K562 (cell line): ENCODE results near the gene TEX51. TPM values are rescaled to one million over a fixed set of nuclear protein-coding genes. Genes with fewer than 3 reads are reported as not detected.

Experiments
- ADNP ChIP-seq: fragments of 200-800 bp; sonication (Bioruptor generic); IDR thresholded peaks from 2 replicates; pipeline ENCODE4 v1.6.1; 2016; ENCODE audit warnings: missing genetic modification characterization, missing compliant biosample characterization
- FOXM1 ChIP-seq, 2 experiments: fragments of 450-650 bp in 1 of 2; sonication (generic) in 1 of 2; formaldehyde crosslinking in 1 of 2; IDR thresholded peaks; 2 replicates each; pipeline versions ENCODE4 v1.6.1 to v1.9.0; 2017 to 2022; ENCODE audit warnings: low read depth in 2 of 2, mild to moderate bottlenecking in 2 of 2, missing genetic modification reagents in 1 of 2, moderate library complexity in 1 of 2
- ILK ChIP-seq: fragments of 450-650 bp; IDR thresholded peaks from 2 replicates; pipeline ENCODE4 v1.6.1; 2016; ENCODE audit warnings: missing genetic modification characterization, low read depth, mild to moderate bottlenecking, missing compliant biosample characterization, moderate library complexity, borderline replicate concordance
- KLF1 ChIP-seq: fragments of 450-650 bp; IDR thresholded peaks from 2 replicates; pipeline ENCODE4 v1.6.1; 2016; ENCODE audit warnings: missing genetic modification characterization, missing compliant biosample characterization
- MEF2A ChIP-seq: IDR thresholded peaks from 2 replicates; pipeline ENCODE4 v1.6.1; 2011; ENCODE audit warnings: low read depth, mild to moderate bottlenecking, low read length, moderate library complexity; ENCODE audit not compliant: control insufficient read depth
- MLX ChIP-seq, 2 experiments: fragments of 450-650 bp in 1 of 2; sonication (generic) in 1 of 2; formaldehyde crosslinking; conservative IDR thresholded peaks; 2 replicates each; pipeline versions ENCODE4 v1.4.0 to v1.8.1; 2020 to 2022; ENCODE audit warnings: mild to moderate bottlenecking in 1 of 2, missing genetic modification reagents in 1 of 2
- MTA1 ChIP-seq: fragments of 450-650 bp; IDR thresholded peaks from 2 replicates; pipeline ENCODE4 v1.6.1; 2017; ENCODE audit warnings: borderline replicate concordance
- NCOA2 ChIP-seq, 2 experiments: fragments of 450-650 bp; IDR thresholded peaks; 2 replicates each; pipeline ENCODE4 v1.6.1; 2018; ENCODE audit warnings: mild to moderate bottlenecking in 2 of 2, moderate library complexity in 1 of 2; ENCODE audit not compliant: partially characterized antibody in 2 of 2
- NKRF ChIP-seq: fragments of 450-650 bp; IDR thresholded peaks from 2 replicates; pipeline ENCODE4 v1.6.1; 2016; ENCODE audit warnings: borderline replicate concordance
- ZBTB40 ChIP-seq, 2 experiments: fragments of 450-650 bp in 1 of 2; sonication (generic) in 1 of 2; formaldehyde crosslinking in 1 of 2; IDR thresholded peaks; 2 replicates each; pipeline versions ENCODE4 v1.7.1 to v1.9.0; 2016 to 2022; ENCODE audit warnings: inconsistent platforms in 1 of 2, mild to moderate bottlenecking in 1 of 2, missing genetic modification reagents in 1 of 2
- ZNF165 ChIP-seq: fragments of 250-450 bp; sonication (Bioruptor Pico); IDR thresholded peaks from 2 replicates; pipeline ENCODE4 v1.4.0; 2020; ENCODE audit warnings: borderline replicate concordance
- polyA plus RNA-seq, 8 experiments: library from polyadenylated mRNA; depleted of rRNA in 4 of 8; stranded (reverse) in 5 of 8; unstranded in 3 of 8; fragments of >200 nt; fragmentation: Nextera tagmentation in 2 of 8; fragmentation: Illumina TruSeq in 1 of 8; extraction: Ambion mirVana in 2 of 8; extraction: Trizol in 1 of 8; gene quantifications; 2 replicates each; pipeline versions ENCODE4 v1.2.1 to v1.2.3, GENCODE V29; 2011 to 2014; ENCODE audit warnings: inconsistent platforms in 1 of 8, missing spikeins in 1 of 8
- total RNA-seq, 7 experiments: library from RNA; depleted of rRNA in 6 of 7; stranded (reverse); fragments of >200 nt in 6 of 7; fragmentation: Illumina TruSeq in 2 of 7; extraction: Trizol in 2 of 7; gene quantifications; 2 replicates each; pipeline versions ENCODE4 v1.2.1 to v1.2.3, GENCODE V29; 2011 to 2021; ENCODE audit warnings: low replicate concordance in 1 of 7
- TF ChIP-seq, protein P1 (sequence below): fragments of 250-450 bp; sonication (Bioruptor Pico); IDR thresholded peaks from 2 replicates; pipeline ENCODE4 v1.8.0; 2022; ENCODE audit warnings: moderate library complexity, mild to moderate bottlenecking, inconsistent platforms

Gene TEX51
- total and polyA plus RNA-seq, 9 of the 15 experiments (the other 6 are each of a cell fraction or from before 2014, with no cell fraction given): not detected

- TF ChIP-seq ZBTB40 (IDR thresholded peaks at IDR 0.05) (no peak), ZBTB40 (CRISPR knock-in tag; IDR thresholded peaks at IDR 0.05) (no peak), KLF1 (tag) (no peak), ZNF165 (CRISPR knock-in tag) (no peak), NCOA2 (IDR thresholded peaks at IDR 0.05; ENCODE audit: partially characterized antibody in 2 of 2) (no peak), FOXM1 (IDR thresholded peaks at IDR 0.05; ENCODE audit: low read depth) (no peak), FOXM1 (CRISPR knock-in tag; IDR thresholded peaks at IDR 0.05; ENCODE audit: low read depth) (no peak), NKRF (no peak), MTA1 (no peak), ADNP (tag) (no peak), MEF2A (no peak), MLX (CRISPR knock-in tag; conservative IDR thresholded peaks at IDR 0.05) (no peak), ILK (no peak)
- TF ChIP-seq, protein P1, sequence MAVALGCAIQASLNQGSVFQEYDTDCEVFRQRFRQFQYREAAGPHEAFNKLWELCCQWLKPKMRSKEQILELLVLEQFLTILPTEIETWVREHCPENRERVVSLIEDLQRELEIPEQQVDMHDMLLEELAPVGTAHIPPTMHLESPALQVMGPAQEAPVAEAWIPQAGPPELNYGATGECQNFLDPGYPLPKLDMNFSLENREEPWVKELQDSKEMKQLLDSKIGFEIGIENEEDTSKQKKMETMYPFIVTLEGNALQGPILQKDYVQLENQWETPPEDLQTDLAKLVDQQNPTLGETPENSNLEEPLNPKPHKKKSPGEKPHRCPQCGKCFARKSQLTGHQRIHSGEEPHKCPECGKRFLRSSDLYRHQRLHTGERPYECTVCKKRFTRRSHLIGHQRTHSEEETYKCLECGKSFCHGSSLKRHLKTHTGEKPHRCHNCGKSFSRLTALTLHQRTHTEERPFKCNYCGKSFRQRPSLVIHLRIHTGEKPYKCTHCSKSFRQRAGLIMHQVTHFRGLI: no peak
These were observed 38.3 kb upstream of the TEX51 start (continued) for GRCh38 chr2:126860385-126860784.
